H1 (cell line): ENCODE measurements around the gene AIRE. TPM values are rescaled to one million over a fixed set of nuclear protein-coding genes. Genes with fewer than 3 reads are reported as not detected.

Experiments
- CTCF ChIA-PET: fragments of 300-600 bp; sonication (Branson Sonifier 250); formaldehyde crosslinking; loops from one replicate; lab custom pipeline; 2021; ENCODE audit not compliant: partially characterized antibody; lab: Charles Lee
- POLR2A ChIA-PET: fragments of 300-600 bp; sonication (Branson Sonifier 250); formaldehyde crosslinking; loops from one replicate; lab custom pipeline; 2021; ENCODE audit warnings: inconsistent platforms; ENCODE audit not compliant: partially characterized antibody; lab: Charles Lee
- DNase-seq, 2 experiments: peaks; one replicate each; pipeline versions ENCODE4 v3.0.0 to v3.0.0-alpha.2; 2010 to 2022; ENCODE audit warnings: low spot score in 2 of 2, low read depth in 1 of 2, mixed read lengths in 1 of 2
- FAIRE-seq: peaks from 2 replicates; lab custom pipeline; 2011; peaks lifted over from hg19 to GRCh38; lab: Jason Lieb, UNC
- H2AFZ ChIP-seq: 2 replicates; pipeline ENCODE4 v1.8.1; 2012; ENCODE audit warnings: low read length, inconsistent platforms
- H2AK5ac ChIP-seq: 2 replicates; pipeline ENCODE4 v1.6.1; 2013; ENCODE audit warnings: low read depth, low read length
- H2BK120ac ChIP-seq: replicated peaks from 2 replicates; pipeline ENCODE3; 2013; ENCODE audit warnings: low read depth, low read length, inconsistent platforms
- H2BK12ac ChIP-seq: 2 replicates; pipeline ENCODE4 v1.6.1; 2013; ENCODE audit warnings: low read depth, low read length
- H2BK15ac ChIP-seq: 2 replicates; pipeline ENCODE4 v1.6.1; 2013; ENCODE audit warnings: low read length
- H2BK20ac ChIP-seq: 2 replicates; pipeline ENCODE4 v1.6.1; 2013; ENCODE audit warnings: low read length
- H2BK5ac ChIP-seq: 2 replicates; pipeline ENCODE4 v1.6.1; 2013; ENCODE audit warnings: low read depth, low read length
- H3K14ac ChIP-seq: 2 replicates; pipeline ENCODE4 v1.6.1; 2013; ENCODE audit warnings: inconsistent platforms; ENCODE audit not compliant: insufficient read length
- H3K18ac ChIP-seq: 2 replicates; pipeline ENCODE4 v1.6.1; 2013; ENCODE audit warnings: low read length; ENCODE audit errors: extremely low read depth
- H3K23ac ChIP-seq: 2 replicates; pipeline ENCODE4 v1.6.1; 2013; ENCODE audit warnings: inconsistent platforms; ENCODE audit not compliant: insufficient read length
- H3K23me2 ChIP-seq: 2 replicates; pipeline ENCODE4 v1.6.1; 2013; ENCODE audit warnings: low read depth, low read length
- H3K27ac ChIP-seq: 2 replicates; pipeline ENCODE4 v1.6.1; 2011; ENCODE audit warnings: low read depth, low read length, inconsistent platforms
- H3K27me3 ChIP-seq, 4 experiments: replicated peaks in 1 of 4; 1 replicate in 1 of 4; 2 replicates in 3 of 4; pipeline versions ENCODE4 v1.6.1 to v1.8.1; 2011 to 2013; ENCODE audit warnings: low read length in 3 of 4, mild to moderate bottlenecking in 3 of 4, inconsistent platforms in 2 of 4, mixed read lengths in 2 of 4, moderate library complexity in 1 of 4; ENCODE audit not compliant: control insufficient read depth in 3 of 4, insufficient read depth in 3 of 4; ENCODE audit errors: extremely low read depth in 1 of 4
- H3K36me3 ChIP-seq, 4 experiments: 2 replicates each; pipeline versions ENCODE4 v1.6.1 to v1.8.1; 2011 to 2013; ENCODE audit warnings: mild to moderate bottlenecking in 4 of 4, low read length in 3 of 4, moderate library complexity in 2 of 4, control low read depth in 1 of 4, inconsistent platforms in 1 of 4; ENCODE audit not compliant: insufficient read depth in 4 of 4, control insufficient read depth in 2 of 4
- H3K4ac ChIP-seq: replicated peaks from 2 replicates; pipeline ENCODE3; 2013; ENCODE audit warnings: low read length, low read depth, mixed read lengths, inconsistent platforms; ENCODE audit not compliant: insufficient read length
- H3K4me1 ChIP-seq, 4 experiments: replicated peaks in 1 of 4; 1 replicate in 1 of 4; 2 replicates in 3 of 4; pipeline versions ENCODE4 v1.6.1 to v1.8.1; 2011 to 2013; ENCODE audit warnings: low read length in 3 of 4, inconsistent platforms in 2 of 4, mixed read lengths in 1 of 4; ENCODE audit not compliant: insufficient read depth in 4 of 4, control insufficient read depth in 3 of 4
- H3K4me2 ChIP-seq, 2 experiments: 2 replicates each; pipeline versions ENCODE4 v1.6.1 to v1.8.1; 2011 to 2013; ENCODE audit warnings: low read depth in 2 of 2, low read length in 2 of 2, control low read depth in 1 of 2, inconsistent platforms in 1 of 2, mild to moderate bottlenecking in 1 of 2; ENCODE audit not compliant: insufficient read depth in 1 of 2
- H3K4me3 ChIP-seq, 4 experiments: fragments of 200-600, 300-600 bp in 1 of 4; sonication (generic), shearing (Covaris generic), sonication (Bioruptor Twin) in 1 of 4; 2 replicates each; pipeline versions ENCODE4 v1.5.1 to v1.8.1; 2011 to 2016; ENCODE audit warnings: low read length in 4 of 4, low read depth in 3 of 4, control low read depth in 2 of 4, inconsistent platforms in 2 of 4, mild to moderate bottlenecking in 2 of 4, mixed read lengths in 1 of 4, moderate library complexity in 1 of 4; ENCODE audit not compliant: insufficient read depth in 2 of 4; ENCODE audit errors: extremely low read depth in 1 of 4
- H3K56ac ChIP-seq: replicated peaks from 2 replicates; pipeline ENCODE3; 2013; ENCODE audit warnings: low read depth, mild to moderate bottlenecking, mixed read lengths, low read length, inconsistent platforms; ENCODE audit not compliant: insufficient read length
- H3K79me1 ChIP-seq: 2 replicates; pipeline ENCODE4 v1.6.1; 2013; ENCODE audit warnings: low read depth, low read length, control low read depth
- H3K79me2 ChIP-seq, 2 experiments: 2 replicates each; pipeline versions ENCODE4 v1.6.1 to v1.8.1; 2012 to 2013; ENCODE audit warnings: low read length in 2 of 2, mild to moderate bottlenecking in 2 of 2, inconsistent platforms in 1 of 2; ENCODE audit not compliant: insufficient read depth in 2 of 2, control insufficient read depth in 1 of 2
- H3K9ac ChIP-seq, 4 experiments: replicated peaks in 1 of 4; 1 replicate in 1 of 4; 2 replicates in 3 of 4; pipeline versions ENCODE4 v1.6.1 to v1.8.1; 2011 to 2013; ENCODE audit warnings: low read depth in 3 of 4, low read length in 3 of 4, control low read depth in 2 of 4, mild to moderate bottlenecking in 2 of 4, moderate library complexity in 2 of 4, inconsistent platforms in 1 of 4; ENCODE audit errors: extremely low read depth in 1 of 4
- H3K9me3 ChIP-seq, 2 experiments: 2 replicates each; pipeline versions ENCODE4 v1.6.1 to v1.8.1; 2012 to 2013; ENCODE audit warnings: mild to moderate bottlenecking in 2 of 2, moderate library complexity in 2 of 2, control low read depth in 1 of 2, inconsistent platforms in 1 of 2, low read depth in 1 of 2, low read length in 1 of 2, mixed read lengths in 1 of 2; ENCODE audit not compliant: insufficient read depth in 2 of 2
- H4K20me1 ChIP-seq, 2 experiments: replicated peaks in 1 of 2; 2 replicates each; pipeline versions ENCODE3 to v1.8.1; 2011 to 2013; ENCODE audit warnings: inconsistent platforms in 2 of 2, low read length in 2 of 2, mild to moderate bottlenecking in 1 of 2; ENCODE audit not compliant: insufficient read depth in 2 of 2, control insufficient read depth in 1 of 2
- H4K5ac ChIP-seq: 2 replicates; pipeline ENCODE4 v1.6.1; 2013; ENCODE audit warnings: low read length, low read depth, mixed read lengths, inconsistent platforms; ENCODE audit not compliant: insufficient read length
- H4K8ac ChIP-seq: 2 replicates; pipeline ENCODE4 v1.8.0; 2013; ENCODE audit warnings: mild to moderate bottlenecking, moderate library complexity, low read length, inconsistent platforms; ENCODE audit not compliant: insufficient read depth; ENCODE audit errors: extremely low read depth
- H4K91ac ChIP-seq: replicated peaks from 2 replicates; pipeline ENCODE3; 2013; ENCODE audit warnings: low read length, mixed read lengths, inconsistent platforms; ENCODE audit not compliant: insufficient read length
- CEBPB ChIP-seq: IDR thresholded peaks from 2 replicates; pipeline ENCODE4 v1.6.1; 2012; ENCODE audit warnings: low read depth, low read length
- GABPA ChIP-seq: IDR thresholded peaks from 2 replicates; pipeline ENCODE4 v1.6.1; 2011; ENCODE audit warnings: mild to moderate bottlenecking, low read length, moderate library complexity, borderline replicate concordance; ENCODE audit not compliant: insufficient read depth
- HDAC2 ChIP-seq, 2 experiments: fragments of 300-600 bp in 1 of 2; sonication (generic) in 1 of 2; IDR thresholded peaks; 2 replicates each; pipeline ENCODE4 v1.6.1; 2011 to 2012; ENCODE audit warnings: low read depth in 2 of 2, low read length in 2 of 2, mild to moderate bottlenecking in 2 of 2, moderate library complexity in 2 of 2, borderline replicate concordance in 1 of 2, inconsistent platforms in 1 of 2
- JUND ChIP-seq: IDR thresholded peaks from 2 replicates; pipeline ENCODE4 v1.6.1; 2011; ENCODE audit warnings: mild to moderate bottlenecking, improper control_type of control experiment, low read length
- POU5F1 ChIP-seq: IDR thresholded peaks from 2 replicates; pipeline ENCODE4 v1.6.1; 2011; ENCODE audit warnings: low read depth, mild to moderate bottlenecking, low read length, moderate library complexity
- RBBP5 ChIP-seq: IDR thresholded peaks from 2 replicates; pipeline ENCODE4 v1.7.1; 2012; ENCODE audit warnings: low read depth, mild to moderate bottlenecking, inconsistent platforms, low read length, moderate library complexity, borderline replicate concordance
- RNF2 ChIP-seq: fragments of 200-900, 300-1000 bp; sonication (generic); IDR thresholded peaks from 2 replicates; pipeline ENCODE4 v1.7.1; 2016; ENCODE audit warnings: borderline replicate concordance, low read depth, mild to moderate bottlenecking, antibody characterized with exemption, low read length; ENCODE audit not compliant: poor library complexity, severe bottlenecking; ENCODE audit errors: missing control alignments
- SIX5 ChIP-seq: IDR thresholded peaks from 2 replicates; pipeline ENCODE4 v1.6.1; 2011; ENCODE audit warnings: mild to moderate bottlenecking, low read depth, low read length
- SUZ12 ChIP-seq: fragments of 200-600 bp; sonication (generic); IDR thresholded peaks from 2 replicates; pipeline ENCODE4 v1.6.1; 2012; ENCODE audit warnings: mild to moderate bottlenecking, inconsistent platforms, low read length, moderate library complexity, mixed read lengths
- WGBS, 2 experiments: shearing (Covaris generic) in 1 of 2; methylation state at CpG; one replicate each; pipeline versions ENCODE4 v1.1.6 to v1.1.7; 2013 to 2015; ENCODE audit warnings: low lambda C conversion rate in 2 of 2, mixed read lengths in 2 of 2, inconsistent platforms in 1 of 2, low coverage in 1 of 2, missing lambda C conversion rate in 1 of 2; ENCODE audit not compliant: insufficient replicate concordance in 2 of 2, insufficient coverage in 1 of 2, insufficient read length in 1 of 2; ENCODE audit errors: extremely low coverage in 1 of 2, missing lambda C conversion rate in 1 of 2; 5-methylcytosine and 5-hydroxymethylcytosine counted together
- polyA plus RNA-seq, 7 experiments: library from polyadenylated mRNA; depleted of rRNA in 3 of 7; stranded (reverse) in 5 of 7; unstranded in 2 of 7; fragments of >200 nt in 5 of 7; fragments of 200-250 nt in 2 of 7; gene quantifications; 1 replicate in 5 of 7; 2 replicates in 1 of 7; 4 replicates in 1 of 7; pipeline versions ENCODE4 v1.2.1 to v1.2.3, GENCODE V29; 2011 to 2013; ENCODE audit warnings: missing spikeins in 2 of 7, mixed read lengths in 2 of 7
- total RNA-seq: library from RNA; stranded (reverse); fragmentation: NEBNext Ultra II Directional; extraction: Animal tissue kit (Norgen Biotek cat#: 25700); gene quantifications from 2 replicates; pipeline ENCODE4 v1.2.1, GENCODE V29; 2021
- TF ChIP-seq, protein P1 (sequence below): IDR thresholded peaks from 2 replicates; pipeline ENCODE4 v1.6.1; 2012; ENCODE audit warnings: low read length, inconsistent platforms

Gene AIRE
- total and polyA plus RNA-seq, 2 of the 8 experiments (the other 6 are each of a cell fraction or from before 2014, with no cell fraction given): 0.09 TPM; not detected in 1

- H3K79me1 ChIP-seq: no peaks in the 10 kb centered on the region
- H3K27ac ChIP-seq: no peak overlapping the region
- no peak overlapping the region for H4K91ac ChIP-seq
- H2BK12ac ChIP-seq: no peak overlapping the region
- DNase-seq (no peak), FAIRE-seq (no peak)
- ChIA-PET POLR2A (interaction anchor here (0.6 to 3.7 kb wide), 4 partner anchors 9 to 144 kb away, joined by 3 to 11 read pairs (median 6); no protein-coding TSS in a partner anchor), CTCF (interaction anchor here (0.6 to 1.8 kb wide), 9 partner anchors 16 to 361 kb away, joined by 3 to 7 read pairs (median 3); no protein-coding TSS in a partner anchor)
- H3K4me2 ChIP-seq: no peak overlapping the region
- no peak overlapping the region for H2AK5ac ChIP-seq
- H4K20me1 ChIP-seq: peaks cover 0 to 4% of the 10 kb centered on the region in 2 experiments
- H3K79me2 ChIP-seq: no peaks in the 10 kb centered on the region
- peak overlapping the region; percentile 35 for H4K8ac ChIP-seq
- peaks cover 0 to 4% (median 0%) of the 10 kb centered on the region in 4 experiments; a peak in 1 of 8 replicates for H3K36me3 ChIP-seq
- H4K5ac ChIP-seq: no peak overlapping the region
- H3K23me2 ChIP-seq: peaks cover 3% of the 10 kb centered on the region; the same call in 1 of the 2 replicates
- no peak overlapping the region for H3K23ac ChIP-seq
- no peak overlapping the region for H2BK15ac ChIP-seq
- H2BK120ac ChIP-seq: no peak overlapping the region
- no peak overlapping the region for H2BK5ac ChIP-seq
- no peak overlapping the region for H3K14ac ChIP-seq
- peaks cover 0 to 7% (median under 1%) of the 10 kb centered on the region in 4 experiments; a peak in 1 of 7 replicates for H3K4me1 ChIP-seq
- H3K9me3 ChIP-seq: no peaks in the 10 kb centered on the region
- no peak overlapping the region for H3K4me3 ChIP-seq
- no peaks in the 10 kb centered on the region for H3K27me3 ChIP-seq
- peak overlapping the region; percentile 38 for H3K4ac ChIP-seq
- H3K56ac ChIP-seq: no peak overlapping the region
- no peak overlapping the region for H2BK20ac ChIP-seq
- WGBS, 2 experiments: 95% methylated on average over 22 of the region's 26 CpGs; no CpG with 5 or more reads in 1 of the 2 experiments
- no peak overlapping the region for H3K9ac ChIP-seq
- H3K18ac ChIP-seq: no peak overlapping the region
- H2AFZ ChIP-seq: no peak overlapping the region
- TF ChIP-seq RNF2 (no peak), SIX5 (no peak), CEBPB (no peak), POU5F1 (no peak), SUZ12 (no peak), HDAC2 (IDR thresholded peaks at IDR 0.05; ENCODE audit: borderline replicate concordance in 1 of 2, low read depth in 2 of 2, low read length in 2 of 2) (no peak), RBBP5 (no peak), JUND (no peak), GABPA (no peak)
- TF ChIP-seq, protein P1, sequence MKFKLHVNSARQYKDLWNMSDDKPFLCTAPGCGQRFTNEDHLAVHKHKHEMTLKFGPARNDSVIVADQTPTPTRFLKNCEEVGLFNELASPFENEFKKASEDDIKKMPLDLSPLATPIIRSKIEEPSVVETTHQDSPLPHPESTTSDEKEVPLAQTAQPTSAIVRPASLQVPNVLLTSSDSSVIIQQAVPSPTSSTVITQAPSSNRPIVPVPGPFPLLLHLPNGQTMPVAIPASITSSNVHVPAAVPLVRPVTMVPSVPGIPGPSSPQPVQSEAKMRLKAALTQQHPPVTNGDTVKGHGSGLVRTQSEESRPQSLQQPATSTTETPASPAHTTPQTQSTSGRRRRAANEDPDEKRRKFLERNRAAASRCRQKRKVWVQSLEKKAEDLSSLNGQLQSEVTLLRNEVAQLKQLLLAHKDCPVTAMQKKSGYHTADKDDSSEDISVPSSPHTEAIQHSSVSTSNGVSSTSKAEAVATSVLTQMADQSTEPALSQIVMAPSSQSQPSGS: no peak
These were observed 48.8 kb downstream of the AIRE start for GRCh38 chr21:44334329-44335030.
